Colon (tissue), 2 donors: ENCODE results near the gene NLK.
"Not testable (repeated sequence)": the region's sequence is repeated elsewhere in the genome, so short reads cannot be mapped to it uniquely, and the experiment has no call there.

Experiments used
- FAIRE-seq: peaks from 2 replicates; lab custom pipeline; 2012; peaks lifted over from hg19 to GRCh38; lab: Jason Lieb, UNC
- donor health status: control.
- donor health status: control.

Gene NLK

GRCh38 chr17:28232966-28233870 is 190.7 kb downstream of the NLK start:
- not testable (repeated sequence) for FAIRE-seq

GRCh38 chr17:28233872-28234856 is 191.7 kb downstream of the NLK start:
- FAIRE-seq: not testable (repeated sequence)

- FAIRE-seq: not testable (repeated sequence)
Measured at GRCh38 chr17:28235066-28235700, 192.7 kb downstream of the NLK start.

- FAIRE-seq: not testable (repeated sequence)
Measured at GRCh38 chr17:28236033-28236653, 193.7 kb downstream of the NLK start.

GRCh38 chr17:28238547-28239270 is 196.2 kb downstream of the NLK start:
- not testable (repeated sequence) for FAIRE-seq

GRCh38 chr17:28239271-28239624 is 196.8 kb downstream of the NLK start:
- FAIRE-seq: no peak

GRCh38 chr17:28240688-28241340 is 198.3 kb downstream of the NLK start:
- no peak for FAIRE-seq

GRCh38 chr17:28242791-28243190 is 200.3 kb downstream of the NLK start:
- FAIRE-seq: no peak

GRCh38 chr17:28243268-28243667 is 200.8 kb downstream of the NLK start:
- not testable (repeated sequence) for FAIRE-seq

- no peak for FAIRE-seq
Measured at GRCh38 chr17:28244446-28244845, 202.0 kb downstream of the NLK start.
